ENCODE data around the gene PMS2.
"Not testable (repeated sequence)": the region's sequence is repeated elsewhere in the genome, so short reads cannot be mapped to it uniquely, and the experiment has no call there.

Gene PMS2, protein sequence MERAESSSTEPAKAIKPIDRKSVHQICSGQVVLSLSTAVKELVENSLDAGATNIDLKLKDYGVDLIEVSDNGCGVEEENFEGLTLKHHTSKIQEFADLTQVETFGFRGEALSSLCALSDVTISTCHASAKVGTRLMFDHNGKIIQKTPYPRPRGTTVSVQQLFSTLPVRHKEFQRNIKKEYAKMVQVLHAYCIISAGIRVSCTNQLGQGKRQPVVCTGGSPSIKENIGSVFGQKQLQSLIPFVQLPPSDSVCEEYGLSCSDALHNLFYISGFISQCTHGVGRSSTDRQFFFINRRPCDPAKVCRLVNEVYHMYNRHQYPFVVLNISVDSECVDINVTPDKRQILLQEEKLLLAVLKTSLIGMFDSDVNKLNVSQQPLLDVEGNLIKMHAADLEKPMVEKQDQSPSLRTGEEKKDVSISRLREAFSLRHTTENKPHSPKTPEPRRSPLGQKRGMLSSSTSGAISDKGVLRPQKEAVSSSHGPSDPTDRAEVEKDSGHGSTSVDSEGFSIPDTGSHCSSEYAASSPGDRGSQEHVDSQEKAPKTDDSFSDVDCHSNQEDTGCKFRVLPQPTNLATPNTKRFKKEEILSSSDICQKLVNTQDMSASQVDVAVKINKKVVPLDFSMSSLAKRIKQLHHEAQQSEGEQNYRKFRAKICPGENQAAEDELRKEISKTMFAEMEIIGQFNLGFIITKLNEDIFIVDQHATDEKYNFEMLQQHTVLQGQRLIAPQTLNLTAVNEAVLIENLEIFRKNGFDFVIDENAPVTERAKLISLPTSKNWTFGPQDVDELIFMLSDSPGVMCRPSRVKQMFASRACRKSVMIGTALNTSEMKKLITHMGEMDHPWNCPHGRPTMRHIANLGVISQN

DNA sequence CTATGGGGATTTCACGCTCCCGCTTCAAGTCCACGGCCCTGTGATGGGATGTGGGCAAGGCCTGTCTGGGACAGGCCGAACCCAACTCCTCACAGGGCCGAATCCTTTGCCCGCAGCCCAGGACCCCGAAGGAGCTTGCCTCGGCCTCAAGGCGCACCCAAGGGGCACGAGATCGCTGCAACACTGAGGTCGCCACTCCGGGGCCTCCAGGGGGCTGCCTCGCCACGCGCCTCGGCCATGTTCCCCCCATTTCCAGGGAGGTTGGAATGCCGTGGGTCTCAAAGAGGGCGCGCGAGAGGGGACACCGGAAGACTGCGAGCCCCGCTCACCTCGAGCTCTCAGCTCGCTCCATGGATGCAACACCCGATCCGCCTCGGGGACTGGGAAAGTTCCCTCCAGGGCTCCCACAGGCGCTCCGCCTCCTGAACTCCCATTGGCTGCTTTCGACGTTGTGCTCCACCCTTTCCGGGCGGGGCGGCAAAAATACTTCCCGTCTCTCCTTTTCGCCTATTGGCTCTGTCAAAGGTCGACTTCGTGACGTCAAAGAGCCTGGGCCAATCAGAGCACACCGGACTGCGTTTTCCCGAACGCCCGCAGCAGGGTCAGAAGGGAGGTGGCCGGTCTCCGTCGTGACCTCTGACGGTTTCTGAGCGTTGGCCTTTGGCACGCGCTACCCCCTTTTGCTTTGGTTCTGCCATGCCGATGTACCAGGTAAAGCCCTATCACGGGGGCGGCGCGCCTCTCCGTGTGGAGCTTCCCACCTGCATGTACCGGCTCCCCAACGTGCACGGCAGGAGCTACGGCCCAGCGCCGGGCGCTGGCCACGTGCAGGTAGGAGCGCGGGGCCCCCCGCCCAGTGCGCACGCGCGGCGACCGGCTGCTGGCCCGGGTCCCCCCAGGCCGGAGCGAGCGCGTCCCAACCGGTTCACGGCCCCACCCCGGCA, at the start of gene PMS2, which contains the start of gene AIMP2:
PMS2 (minus strand) TSS at position 382 of the 944 bp plus-strand sequence; CDS start at position 352, 30 bp downstream.
AIMP2 (plus strand) TSS at position 605 of the 944 bp plus-strand sequence; CDS start at position 697, 92 bp downstream.
- DNase-seq, result peak; percentile 96 to 97

DNA sequence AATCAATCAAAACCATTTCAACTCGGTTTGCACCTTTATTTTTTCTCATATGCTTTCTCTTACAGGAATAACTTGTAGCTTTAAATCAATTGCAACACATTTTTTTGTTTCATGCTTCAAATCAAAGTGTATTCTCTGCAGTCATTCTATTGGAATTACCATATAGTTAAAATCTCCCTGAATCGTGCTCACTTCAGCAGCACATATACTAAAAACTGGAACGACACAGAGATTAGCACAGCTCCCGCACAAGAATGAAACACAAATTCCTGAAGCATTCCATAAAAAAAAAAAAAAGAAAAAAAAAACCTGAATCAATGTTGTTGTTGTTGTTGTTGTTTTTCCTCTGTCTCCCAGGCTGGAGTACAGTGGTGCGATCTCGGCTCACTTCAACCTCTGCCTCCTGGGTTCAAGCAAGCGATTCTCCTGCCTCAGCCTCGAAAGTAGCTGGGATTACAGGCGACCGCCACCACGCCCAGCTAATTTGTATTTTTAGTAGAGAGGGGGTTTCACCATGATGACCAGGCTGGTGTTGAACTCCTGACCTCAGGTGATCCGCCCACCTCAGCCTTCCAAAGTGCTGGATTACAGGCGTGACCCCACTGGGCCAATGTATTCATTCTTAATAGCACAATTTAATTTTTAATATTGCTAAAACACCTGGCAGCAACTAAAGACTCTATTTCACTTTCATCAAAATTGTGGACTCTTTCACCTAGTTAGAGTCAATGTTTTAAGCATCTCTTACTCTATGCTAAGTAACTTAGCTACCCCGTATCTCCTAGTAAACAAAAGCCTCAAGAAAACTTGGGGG, 48.7 kb upstream of the PMS2 start:
- no peak for DNase-seq

DNA sequence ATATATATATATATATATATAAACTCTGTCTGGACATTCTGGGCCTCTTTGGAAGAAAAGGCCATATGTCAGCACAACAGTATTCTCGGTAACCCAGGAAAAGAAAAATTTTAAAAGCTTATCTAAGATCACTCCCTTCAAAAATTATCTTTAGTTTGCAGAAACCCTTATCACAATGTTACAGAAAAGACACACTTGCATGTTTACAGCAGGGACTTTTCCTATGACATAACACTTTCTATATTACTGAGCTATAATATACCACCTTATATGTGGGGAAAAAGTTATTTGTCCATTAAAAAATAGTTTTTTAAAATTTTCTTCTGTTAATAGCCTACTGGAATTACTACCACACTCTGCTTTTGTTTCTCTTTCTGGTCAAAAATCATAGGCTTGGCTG, 47.8 kb upstream of the PMS2 start:
- DNase-seq, result no peak

DNA sequence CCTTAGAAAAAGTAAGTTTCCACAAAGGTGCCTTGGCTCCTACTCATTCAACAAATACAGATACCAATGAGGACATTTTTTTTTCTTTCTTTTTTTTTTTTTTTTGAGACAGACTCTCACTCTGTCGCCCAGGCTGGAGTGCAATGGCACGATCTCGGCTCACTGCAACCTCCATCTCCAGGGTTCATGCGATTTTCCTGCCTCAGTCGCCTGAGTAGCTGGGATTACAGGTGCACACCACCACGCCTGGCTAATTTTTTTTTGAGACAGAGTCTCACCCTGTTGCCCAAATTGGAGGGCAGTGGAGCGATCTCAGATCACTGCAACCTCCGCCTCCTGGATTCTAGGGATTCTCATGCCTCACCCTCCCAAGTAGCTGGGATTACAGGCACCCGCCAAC, 42.3 kb upstream of the PMS2 start:
- DNase-seq, result not testable (repeated sequence)

DNA sequence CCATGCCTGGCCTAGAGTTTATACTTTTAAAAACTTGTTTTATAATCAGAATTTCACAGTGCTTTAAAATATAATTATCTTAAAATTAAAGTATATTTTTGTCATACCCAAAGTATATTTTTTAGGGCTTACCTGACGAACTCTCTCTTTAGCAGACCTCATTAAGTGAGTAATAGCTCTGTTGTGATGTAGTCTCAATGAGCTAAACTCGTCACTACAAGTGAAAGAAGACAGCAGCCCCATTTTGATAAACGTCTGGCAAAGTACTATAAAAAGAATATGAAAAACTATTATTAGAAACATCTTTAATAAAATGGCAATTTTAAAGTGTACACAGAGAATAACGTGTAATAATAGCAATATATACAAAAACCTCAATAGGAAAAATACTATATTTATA, 40.9 kb upstream of the PMS2 start:
- DNase-seq, result no peak

DNA sequence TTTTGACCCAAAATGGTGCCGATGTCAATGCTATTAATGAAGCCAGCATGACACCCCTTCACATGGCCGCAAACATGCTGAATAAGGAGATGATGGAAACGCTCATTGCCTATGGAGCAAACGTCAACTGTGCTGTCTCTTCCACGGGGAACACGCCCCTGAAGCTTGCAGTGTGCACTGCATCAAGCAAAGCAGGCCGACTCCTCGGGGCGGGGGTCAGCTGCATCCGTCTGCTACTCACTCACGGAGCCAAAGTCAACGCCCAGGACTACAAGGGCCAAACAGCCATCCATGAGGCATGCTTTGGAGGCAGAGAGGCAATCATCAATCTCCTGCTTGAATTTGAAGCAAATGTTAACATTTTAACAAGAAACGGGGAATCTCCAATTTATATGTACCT, 26.8 kb upstream of the PMS2 start:
- no peak for DNase-seq

DNA sequence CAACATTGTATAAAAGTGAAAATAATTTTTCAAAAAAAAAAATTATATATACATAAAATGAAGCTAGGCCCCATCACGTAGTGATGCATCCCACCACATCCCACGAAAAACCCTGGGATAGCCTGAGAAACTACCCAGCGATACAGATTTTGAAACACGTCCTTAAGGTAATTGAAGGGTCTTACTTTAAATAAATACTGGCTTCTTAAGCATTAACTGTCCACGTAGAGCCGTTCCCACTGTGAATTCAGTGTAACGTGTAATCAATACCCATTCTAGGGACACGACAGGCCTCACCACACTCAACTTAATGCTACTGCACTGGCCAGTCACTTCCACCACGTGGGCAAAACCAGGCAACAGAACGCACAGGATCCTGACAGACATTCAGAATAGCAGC, 26.3 kb upstream of the PMS2 start:
- DNase-seq, result no peak

DNA sequence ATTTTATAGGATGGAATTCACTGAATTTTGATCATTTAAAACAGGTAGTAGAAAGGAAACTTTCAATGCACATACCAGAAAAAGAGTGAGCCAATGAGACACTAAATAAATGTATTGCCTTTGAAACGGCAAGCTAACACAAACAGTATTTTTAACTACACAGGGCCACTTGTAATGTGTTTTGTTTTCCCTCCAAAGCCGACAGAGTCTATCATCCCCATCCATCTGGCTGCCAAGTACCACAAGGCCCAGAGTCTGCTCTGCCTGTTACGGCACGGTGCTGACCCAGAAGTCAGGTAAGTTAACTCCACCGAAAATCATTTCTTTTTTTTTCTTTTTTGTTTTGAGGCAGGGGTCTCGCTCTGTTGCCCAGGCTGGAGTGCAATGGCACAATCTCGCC, 23.8 kb upstream of the PMS2 start:
- no peak for DNase-seq

DNA sequence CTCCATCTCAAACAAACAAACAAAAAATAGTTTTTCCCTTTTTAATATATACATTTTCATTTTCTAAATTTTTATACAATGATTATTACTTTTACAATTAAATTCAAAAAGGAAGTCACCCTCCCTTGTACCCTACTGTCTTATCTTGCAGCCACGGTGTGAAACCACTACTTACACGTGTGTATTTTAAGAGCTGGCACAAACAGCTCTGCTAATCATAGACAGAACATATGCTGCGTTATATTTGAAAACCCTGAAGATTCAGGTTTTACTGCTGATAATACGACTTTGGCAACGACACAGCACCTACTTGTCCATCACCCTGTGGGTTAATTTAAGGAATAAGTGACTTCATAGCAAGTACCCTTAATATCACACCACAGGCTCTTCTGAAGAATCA, 23.3 kb upstream of the PMS2 start:
- peak in 1 of 2 donors; percentile 17 for DNase-seq

DNA sequence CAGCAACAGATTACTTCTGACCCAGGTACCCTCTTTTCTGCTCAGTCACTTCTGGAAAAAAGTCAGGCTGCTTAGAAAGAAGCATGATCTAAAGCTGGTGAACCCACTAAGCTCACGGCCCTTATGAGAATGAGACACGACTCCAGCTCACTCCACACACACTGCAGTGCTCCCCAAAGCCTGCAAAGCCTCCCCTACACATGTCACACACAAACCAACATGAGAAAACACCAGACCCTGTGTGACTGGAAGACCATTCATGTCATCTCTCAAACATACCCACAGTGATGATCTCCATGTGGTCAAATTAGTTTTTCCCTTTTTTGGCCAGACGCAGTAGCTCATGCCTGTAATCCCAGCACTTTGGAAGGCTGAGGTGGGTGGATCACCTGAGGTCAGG, 22.7 kb upstream of the PMS2 start:
- DNase-seq, result no peak

DNA sequence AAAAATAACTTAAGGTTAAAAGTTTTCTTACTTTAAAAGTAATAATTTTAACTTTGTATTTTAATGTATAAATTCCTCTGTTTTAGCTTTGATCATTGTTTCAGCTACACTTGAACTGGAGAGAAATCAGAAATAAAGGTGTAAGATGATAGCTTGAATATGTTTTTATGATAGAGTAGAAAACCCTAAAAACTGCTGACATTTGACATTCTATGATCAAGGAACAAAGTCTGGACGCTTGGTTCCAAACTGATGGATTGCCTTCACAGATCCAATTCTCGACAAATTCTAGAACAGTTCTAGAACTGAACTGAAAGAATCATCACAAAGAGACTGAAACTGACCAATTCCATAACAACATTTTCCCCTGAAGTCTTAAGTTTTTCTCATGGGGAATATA, 22.1 kb upstream of the PMS2 start, which contains the start of gene ANKRD61:
ANKRD61 (plus strand) TSS at position 389 of the 400 bp plus-strand sequence; CDS start at position 389, 0 bp downstream.
- no peak for DNase-seq

DNA sequence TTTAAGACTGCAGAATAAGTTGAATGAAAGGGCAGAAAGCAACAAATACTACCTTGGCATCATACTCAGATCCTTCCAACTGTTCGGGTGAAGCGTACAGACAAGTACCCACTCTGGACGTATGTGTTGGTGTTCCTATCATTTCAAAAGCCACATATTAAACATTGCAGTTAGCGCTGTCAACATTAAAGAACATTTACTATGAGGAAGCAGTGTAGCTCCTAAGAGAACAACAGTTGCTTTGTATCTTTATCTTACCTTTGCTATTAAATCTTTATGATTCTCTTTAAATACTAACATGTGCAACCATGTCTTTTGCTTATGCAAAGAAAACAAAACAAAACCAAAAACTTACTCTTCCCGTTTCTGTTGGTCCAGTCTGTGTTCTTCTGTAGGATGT, 19.7 kb upstream of the PMS2 start:
- DNase-seq, result no peak

DNA sequence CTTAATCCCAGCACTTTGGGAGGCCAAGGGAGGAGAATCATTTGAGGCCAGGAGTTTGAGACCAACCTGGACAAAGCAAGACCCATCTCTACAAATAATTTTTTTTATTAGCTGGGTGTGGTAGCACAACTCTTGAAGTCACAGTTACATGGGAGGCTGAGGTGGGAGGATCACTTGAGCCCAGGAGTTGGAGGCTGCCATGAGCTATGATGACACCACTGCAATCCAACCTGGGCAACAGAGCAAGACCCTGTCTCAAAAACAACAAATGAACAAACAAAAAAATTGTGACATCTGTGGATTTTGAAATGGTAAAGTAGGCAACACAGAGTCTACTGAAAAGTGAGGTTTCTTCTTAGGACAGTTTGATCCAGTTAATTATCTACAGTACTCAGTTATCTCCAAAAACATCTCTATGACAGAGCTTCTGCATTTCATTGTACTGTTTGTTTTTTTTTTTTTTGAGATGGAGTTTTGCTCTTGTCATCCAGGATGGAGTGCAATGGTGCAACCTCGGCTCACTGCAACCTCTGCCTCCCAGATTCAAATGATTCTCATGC, 19.0 kb upstream of the PMS2 start:
- DNase-seq, result no peak

DNA sequence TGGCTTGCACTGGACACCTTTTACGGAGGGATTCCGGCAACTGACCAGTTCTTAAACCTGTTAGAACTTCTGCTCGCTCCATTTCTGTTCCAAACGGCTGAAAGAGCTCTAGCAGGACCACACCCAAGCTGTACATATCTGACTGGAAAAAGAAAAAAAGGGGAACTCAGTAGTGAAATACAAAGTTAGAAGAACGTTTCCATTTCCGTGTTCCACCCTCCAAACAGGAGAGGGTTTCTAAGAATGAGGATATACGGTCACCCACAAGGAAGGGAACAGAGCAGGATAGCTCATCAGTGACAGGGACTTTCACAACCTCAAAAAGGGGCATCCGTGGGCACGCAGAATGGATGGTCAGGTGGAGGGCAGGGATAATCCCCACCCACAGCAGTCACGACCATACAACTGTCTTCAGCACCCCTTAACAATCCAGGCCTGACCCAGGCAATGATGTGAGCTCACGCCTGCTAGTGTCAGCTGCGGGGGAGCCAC, 18.0 kb upstream of the PMS2 start:
- peak; percentile 9 to 12 for DNase-seq

DNA sequence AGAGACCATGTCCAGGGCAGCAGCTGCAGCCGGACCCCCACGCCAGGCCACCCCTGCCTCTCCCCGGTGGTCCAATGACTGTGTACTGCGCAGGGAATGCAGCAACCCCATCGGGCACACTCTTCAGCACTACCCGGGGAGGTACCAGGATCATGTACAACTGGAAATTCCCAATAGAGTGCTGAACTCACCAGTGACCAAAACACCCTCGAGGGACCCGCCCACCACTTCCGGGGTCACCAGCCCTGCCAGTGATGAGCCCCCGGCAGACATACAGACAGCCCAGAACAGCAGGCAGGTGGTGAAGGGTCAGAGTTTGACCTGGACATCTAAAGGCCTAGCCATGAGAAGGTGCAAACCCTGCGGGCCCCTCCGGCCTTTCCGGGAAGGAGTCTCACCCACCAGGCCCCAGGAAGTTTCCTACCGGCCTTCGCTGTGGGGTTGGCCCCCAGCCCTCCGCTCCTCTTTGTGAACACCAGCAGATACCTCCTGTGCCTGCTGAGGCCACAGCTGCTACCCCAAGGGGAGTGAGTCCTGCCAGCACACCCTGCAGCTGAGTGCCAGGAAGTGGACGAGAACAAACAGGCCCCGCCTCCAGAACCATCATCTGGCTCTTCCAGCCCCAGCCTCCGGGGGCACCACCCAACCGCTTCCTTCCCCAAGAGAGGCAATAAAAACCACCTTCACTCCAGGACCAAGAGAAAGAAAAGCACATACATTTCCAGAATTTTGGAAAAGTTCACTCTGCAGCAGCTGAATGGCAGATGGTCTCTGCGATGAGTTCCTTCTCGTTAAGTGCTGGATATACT, 17.4 kb upstream of the PMS2 start:
- DNase-seq, result peak; percentile 75

DNA sequence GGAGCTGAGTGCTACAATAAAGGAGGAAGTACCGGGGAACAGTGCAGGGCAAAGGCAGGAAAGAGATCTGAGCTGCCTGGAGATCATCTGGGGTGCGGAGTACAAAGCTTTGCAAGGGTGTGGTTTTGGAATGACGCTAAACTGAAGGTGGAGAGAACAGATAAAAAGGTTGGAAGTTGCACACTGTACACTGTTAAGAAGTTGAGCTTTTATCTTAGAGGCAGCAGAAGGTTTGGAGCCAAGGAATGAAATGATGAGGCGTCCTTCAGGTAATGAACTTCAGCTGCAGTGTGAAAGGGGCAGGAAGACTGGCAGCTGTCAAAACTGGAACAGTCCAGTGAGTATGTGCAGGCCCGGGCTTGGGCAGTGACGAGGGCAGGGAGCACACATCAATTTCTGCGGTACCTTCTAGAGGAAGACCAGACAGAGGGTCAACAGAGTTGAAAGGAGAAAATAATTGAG, 15.2 kb upstream of the PMS2 start:
- DNase-seq, result no peak

DNA sequence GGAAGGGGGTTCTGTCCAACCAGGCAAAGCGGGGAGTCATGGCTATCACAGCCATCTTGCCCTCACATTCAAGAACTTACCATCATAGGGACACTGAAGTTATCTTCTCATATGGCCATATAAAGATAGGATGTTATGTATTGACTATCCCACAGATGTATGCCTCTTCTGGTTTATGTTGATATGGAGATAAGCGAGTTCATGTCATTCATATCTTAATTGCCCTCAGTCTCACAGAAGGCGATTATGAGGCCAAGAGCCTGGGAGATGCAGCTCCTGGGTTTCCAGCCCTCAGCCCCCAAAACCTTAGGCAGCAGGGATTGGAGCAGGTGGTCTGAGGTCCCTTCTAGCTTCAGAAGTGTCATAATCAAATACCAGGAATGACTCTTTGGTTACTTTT, 13.9 kb upstream of the PMS2 start:
- DNase-seq, result no peak

DNA sequence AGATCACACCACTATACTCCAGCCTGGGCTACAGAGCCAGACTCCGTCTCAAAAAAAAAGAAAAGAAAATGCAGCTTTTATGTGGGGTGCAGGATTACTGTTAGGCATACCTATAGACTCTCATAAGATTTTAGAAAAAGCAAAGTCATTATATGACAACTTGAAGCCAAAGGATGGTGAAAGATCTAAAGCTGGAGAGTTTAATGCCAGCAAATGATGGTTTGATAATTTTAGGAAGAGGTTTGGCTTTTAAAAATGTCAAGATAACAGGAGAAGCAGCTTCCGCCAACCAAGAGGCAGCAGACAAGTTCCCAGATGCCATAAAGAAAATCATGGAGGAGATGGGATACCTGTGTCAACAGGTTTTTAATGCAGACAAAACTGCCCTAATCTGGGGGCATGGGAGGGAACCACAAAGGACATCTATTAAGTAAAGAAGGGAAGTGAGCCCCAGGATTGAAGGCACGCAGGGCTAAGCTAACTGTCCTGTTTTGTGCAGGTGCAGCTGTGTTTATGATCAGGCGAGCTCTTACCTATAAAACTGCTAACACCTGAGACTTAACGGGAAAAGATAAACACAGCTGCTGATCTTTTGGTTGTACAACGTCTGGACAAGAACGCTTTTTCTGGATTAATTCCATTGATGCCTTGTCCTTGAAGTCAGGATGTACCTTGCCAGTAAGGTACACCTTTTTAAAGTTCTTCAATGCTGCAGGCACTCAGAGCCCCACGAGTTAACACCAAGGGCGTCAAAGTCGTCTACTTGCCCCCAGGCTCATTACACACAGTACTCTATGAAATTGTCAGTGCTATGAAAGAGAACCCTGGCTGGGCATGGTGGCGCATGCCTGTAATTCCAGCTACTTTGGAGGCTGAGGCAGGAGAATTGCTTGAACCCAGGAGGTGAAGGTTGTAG, 11.8 kb upstream of the PMS2 start:
- DNase-seq, result no peak

DNA sequence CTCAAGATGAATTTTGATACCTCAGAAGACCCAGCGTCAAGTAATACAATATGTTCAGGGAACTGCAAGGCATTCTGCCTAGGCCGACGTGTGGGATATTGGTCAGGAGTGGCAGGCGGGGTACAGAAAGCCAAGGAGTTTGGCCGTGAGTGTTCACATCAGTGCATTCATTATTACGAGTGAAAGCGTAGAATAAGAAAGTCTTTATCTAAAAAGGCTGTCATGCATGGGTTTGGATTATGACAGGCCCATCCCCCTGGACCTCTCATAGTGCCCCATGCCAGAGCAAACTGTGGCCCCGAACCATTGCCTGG, 7.8 kb upstream of the PMS2 start:
- no peak for DNase-seq
